ENCODE data around the gene MEIS2. TPM values are rescaled to one million over a fixed set of nuclear protein-coding genes. Genes with fewer than 3 reads are reported as not detected.

The MEIS2 gene
- total RNA-seq, 1 donor from 2014 or later, result 76.9 TPM

DNA sequence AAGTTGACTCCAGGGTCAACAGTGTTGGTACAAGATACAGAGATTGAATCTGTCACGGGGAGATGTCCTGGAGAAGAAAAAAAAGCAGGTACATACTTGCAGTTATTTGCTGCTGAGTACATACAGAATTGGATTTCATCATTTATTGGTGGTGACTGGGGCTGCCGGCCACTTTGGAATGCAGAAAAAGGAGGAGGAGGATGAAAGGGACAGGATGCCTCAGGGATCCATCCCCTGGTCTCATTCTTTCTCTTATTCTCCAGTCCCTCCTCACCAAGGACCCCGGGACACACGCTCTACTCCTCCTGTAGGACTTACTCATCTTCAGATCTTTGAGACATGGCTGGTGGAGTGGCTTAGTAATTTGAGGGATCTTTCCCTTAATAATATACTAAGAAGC, 30.0 kb upstream of the MEIS2 start:
- intact Hi-C loops (cut with DNase I), result no loop called here
- no peak for DNase-seq (ENCODE audit: extremely low spot score in 2 of 2)
- Histone ChIP-seq H3K27me3 (no peaks in the 10 kb centered on the region), H3K27ac (no peak overlapping the region), H3K4me1 (no peaks in the 10 kb centered on the region), H3K9me3 (no peaks in the 10 kb centered on the region), H3K4me3 (no peak overlapping the region), H3K36me3 (no peaks in the 10 kb centered on the region)
- no peak for TF ChIP-seq POLR2AphosphoS5 (IDR thresholded peaks at IDR 0.05; ENCODE audit: insufficient read depth in 1 of 2, low read depth in 1 of 2)
- TF ChIP-seq, protein P1, sequence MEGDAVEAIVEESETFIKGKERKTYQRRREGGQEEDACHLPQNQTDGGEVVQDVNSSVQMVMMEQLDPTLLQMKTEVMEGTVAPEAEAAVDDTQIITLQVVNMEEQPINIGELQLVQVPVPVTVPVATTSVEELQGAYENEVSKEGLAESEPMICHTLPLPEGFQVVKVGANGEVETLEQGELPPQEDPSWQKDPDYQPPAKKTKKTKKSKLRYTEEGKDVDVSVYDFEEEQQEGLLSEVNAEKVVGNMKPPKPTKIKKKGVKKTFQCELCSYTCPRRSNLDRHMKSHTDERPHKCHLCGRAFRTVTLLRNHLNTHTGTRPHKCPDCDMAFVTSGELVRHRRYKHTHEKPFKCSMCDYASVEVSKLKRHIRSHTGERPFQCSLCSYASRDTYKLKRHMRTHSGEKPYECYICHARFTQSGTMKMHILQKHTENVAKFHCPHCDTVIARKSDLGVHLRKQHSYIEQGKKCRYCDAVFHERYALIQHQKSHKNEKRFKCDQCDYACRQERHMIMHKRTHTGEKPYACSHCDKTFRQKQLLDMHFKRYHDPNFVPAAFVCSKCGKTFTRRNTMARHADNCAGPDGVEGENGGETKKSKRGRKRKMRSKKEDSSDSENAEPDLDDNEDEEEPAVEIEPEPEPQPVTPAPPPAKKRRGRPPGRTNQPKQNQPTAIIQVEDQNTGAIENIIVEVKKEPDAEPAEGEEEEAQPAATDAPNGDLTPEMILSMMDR (IDR thresholded peaks at IDR 0.05), result no peak
- TF ChIP-seq POLR2A (IDR thresholded peaks at IDR 0.05), result no peak

- intact Hi-C loops (cut with DNase I), result no loop called here
- Histone ChIP-seq H3K4me1 (no peaks in the 10 kb centered on the region), H3K9me3 (no peaks in the 10 kb centered on the region), H3K36me3 (no peaks in the 10 kb centered on the region), H3K4me3 (no peak overlapping the region), H3K27me3 (no peaks in the 10 kb centered on the region), H3K27ac (no peak overlapping the region)
- no peak for DNase-seq (ENCODE audit: extremely low spot score in 2 of 2)
- TF ChIP-seq, protein P1 (IDR thresholded peaks at IDR 0.05), result no peak
- TF ChIP-seq POLR2AphosphoS5 (IDR thresholded peaks at IDR 0.05; ENCODE audit: insufficient read depth in 1 of 2, low read depth in 1 of 2) (no peak), POLR2A (IDR thresholded peaks at IDR 0.05) (no peak)
Measured at GRCh38 chr15:37125143-37125542, 24.8 kb upstream of the MEIS2 start.

GRCh38 chr15:37124331-37124730, 24.0 kb upstream of the MEIS2 start:
- TF ChIP-seq, protein P1 (IDR thresholded peaks at IDR 0.05), result no peak
- TF ChIP-seq POLR2AphosphoS5 (IDR thresholded peaks at IDR 0.05; ENCODE audit: insufficient read depth in 1 of 2, low read depth in 1 of 2), result no peak
- no peak for TF ChIP-seq POLR2A (IDR thresholded peaks at IDR 0.05)
- intact Hi-C loops (cut with DNase I), result no loop called here
- no peaks in the 10 kb centered on the region for H3K36me3 ChIP-seq
- DNase-seq (ENCODE audit: extremely low spot score in 2 of 2), result no peak
- H3K4me1 ChIP-seq, result no peaks in the 10 kb centered on the region
- H3K9me3 ChIP-seq, result no peaks in the 10 kb centered on the region
- H3K4me3 ChIP-seq, result no peak overlapping the region
- H3K27ac ChIP-seq, result no peak overlapping the region
- no peaks in the 10 kb centered on the region for H3K27me3 ChIP-seq

DNA sequence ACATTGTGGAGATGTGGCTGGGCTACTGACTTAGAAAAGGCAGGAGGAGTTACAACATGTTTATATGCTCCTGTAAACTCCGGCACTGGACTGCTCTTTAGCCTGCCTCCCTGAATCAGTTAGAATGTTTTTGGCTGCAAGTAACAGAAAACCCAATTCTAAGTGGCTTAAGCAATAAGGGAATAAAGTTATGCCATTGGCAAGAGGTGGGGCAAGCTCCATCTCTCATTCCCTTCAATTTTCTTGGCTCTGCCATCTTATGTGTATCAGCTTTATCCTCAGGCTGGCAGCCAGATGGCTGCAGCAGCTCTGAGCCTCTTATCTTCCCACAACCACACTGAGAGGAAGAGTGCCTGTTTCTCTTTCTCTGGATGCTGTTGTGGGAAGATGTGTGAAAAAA, 22.4 kb upstream of the MEIS2 start:
- no peak for DNase-seq (ENCODE audit: extremely low spot score in 2 of 2)
- Histone ChIP-seq H3K4me3 (no peak overlapping the region), H3K36me3 (no peaks in the 10 kb centered on the region), H3K4me1 (no peaks in the 10 kb centered on the region), H3K9me3 (no peaks in the 10 kb centered on the region), H3K27me3 (no peaks in the 10 kb centered on the region), H3K27ac (no peak overlapping the region)
- TF ChIP-seq, protein P1 (IDR thresholded peaks at IDR 0.05), result no peak
- TF ChIP-seq POLR2A (IDR thresholded peaks at IDR 0.05) (no peak), POLR2AphosphoS5 (IDR thresholded peaks at IDR 0.05; ENCODE audit: insufficient read depth in 1 of 2, low read depth in 1 of 2) (no peak)
- intact Hi-C loops (cut with DNase I), result no loop called here

DNA sequence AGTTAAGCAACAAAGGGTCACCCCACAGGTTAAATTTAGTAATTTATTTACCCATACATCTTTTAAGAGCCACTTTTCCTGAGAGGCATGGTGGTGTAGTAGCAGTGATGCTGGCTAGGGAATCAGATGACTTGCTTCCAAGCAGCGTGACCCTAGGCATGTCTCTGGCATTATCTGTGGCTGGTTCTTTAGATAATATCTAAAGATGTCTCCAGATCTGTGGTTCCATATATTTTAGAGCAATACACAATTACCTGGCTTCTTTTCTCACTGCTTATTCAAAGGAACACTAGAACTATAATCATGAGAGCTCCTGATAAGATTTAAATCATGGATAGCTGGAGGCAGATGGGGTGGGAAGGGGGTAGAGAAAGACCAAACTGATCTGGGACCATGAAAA, 21.1 kb upstream of the MEIS2 start:
- Histone ChIP-seq H3K9me3 (no peaks in the 10 kb centered on the region), H3K36me3 (no peaks in the 10 kb centered on the region), H3K27me3 (no peaks in the 10 kb centered on the region), H3K4me3 (no peak overlapping the region), H3K27ac (no peak overlapping the region), H3K4me1 (no peaks in the 10 kb centered on the region)
- no peak for TF ChIP-seq POLR2AphosphoS5 (IDR thresholded peaks at IDR 0.05; ENCODE audit: insufficient read depth in 1 of 2, low read depth in 1 of 2)
- no peak for TF ChIP-seq POLR2A (IDR thresholded peaks at IDR 0.05)
- TF ChIP-seq, protein P1 (IDR thresholded peaks at IDR 0.05), result no peak
- DNase-seq (ENCODE audit: extremely low spot score in 2 of 2), result no peak
- intact Hi-C loops (cut with DNase I), result no loop called here

Data from vagina (tissue), 2 donors.